ENCODE data around the gene FARP2. TPM values are rescaled to one million over a fixed set of nuclear protein-coding genes. Genes with fewer than 3 reads are reported as not detected.
"Not testable (repeated sequence)": the region's sequence is repeated elsewhere in the genome, so short reads cannot be mapped to it uniquely, and the experiment has no call there.

Gene FARP2
- total and polyA plus RNA-seq, 4 donors, result 5.8 to 30.9 (median 14.3) TPM

DNA sequence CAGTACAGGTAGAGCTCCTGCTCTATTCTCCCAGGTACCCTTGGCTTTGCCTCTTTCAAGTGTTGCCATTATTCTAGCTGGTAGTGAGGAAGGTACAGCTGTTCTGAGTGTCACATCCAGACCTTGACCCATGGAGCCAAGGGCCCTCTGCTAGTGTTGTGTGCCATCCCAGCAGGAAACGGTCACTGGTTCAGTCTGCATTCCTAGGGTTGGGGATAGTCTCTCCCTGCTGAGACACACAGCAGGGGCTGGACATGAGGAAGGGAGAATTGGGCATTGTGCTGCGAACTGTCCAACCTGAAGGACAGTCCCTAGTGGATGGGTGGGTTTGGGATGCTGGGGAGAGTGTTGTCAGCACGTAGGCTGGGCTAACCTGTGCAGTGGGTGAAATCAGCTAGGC, 59.1 kb downstream of the FARP2 start:
- 92% methylated on average over 3 of the region's 3 CpGs for WGBS
- Histone ChIP-seq H3K27me3 (ENCODE audit: control insufficient read depth in 4 of 4, insufficient read depth in 4 of 4, low read length in 3 of 4) (no peaks in the 10 kb centered on the region), H3K4me1 (ENCODE audit: control insufficient read depth in 4 of 4, insufficient read depth in 4 of 4, low read length in 3 of 4) (no peaks in the 10 kb centered on the region), H3K9ac (ENCODE audit: low read depth in 1 of 2, low read length in 2 of 2) (no peak overlapping the region), H3K9me3 (ENCODE audit: control insufficient read depth in 4 of 4, low read length in 3 of 4) (no peaks in the 10 kb centered on the region), H3K4me3 (ENCODE audit: low read depth in 1 of 3, low read length in 3 of 3) (no peak overlapping the region), H3K36me3 (ENCODE audit: control insufficient read depth in 4 of 4, insufficient read depth in 3 of 4, low read depth in 1 of 4, low read length in 3 of 4) (peaks cover 13 to 58% (median 47%) of the 10 kb centered on the region in 4 donors), H3K27ac (ENCODE audit: low read depth in 1 of 2, low read length in 2 of 2) (no peak overlapping the region)
- TF ChIP-seq HNF4G (IDR thresholded peaks at IDR 0.05), result no peak
- TF ChIP-seq, protein P1, sequence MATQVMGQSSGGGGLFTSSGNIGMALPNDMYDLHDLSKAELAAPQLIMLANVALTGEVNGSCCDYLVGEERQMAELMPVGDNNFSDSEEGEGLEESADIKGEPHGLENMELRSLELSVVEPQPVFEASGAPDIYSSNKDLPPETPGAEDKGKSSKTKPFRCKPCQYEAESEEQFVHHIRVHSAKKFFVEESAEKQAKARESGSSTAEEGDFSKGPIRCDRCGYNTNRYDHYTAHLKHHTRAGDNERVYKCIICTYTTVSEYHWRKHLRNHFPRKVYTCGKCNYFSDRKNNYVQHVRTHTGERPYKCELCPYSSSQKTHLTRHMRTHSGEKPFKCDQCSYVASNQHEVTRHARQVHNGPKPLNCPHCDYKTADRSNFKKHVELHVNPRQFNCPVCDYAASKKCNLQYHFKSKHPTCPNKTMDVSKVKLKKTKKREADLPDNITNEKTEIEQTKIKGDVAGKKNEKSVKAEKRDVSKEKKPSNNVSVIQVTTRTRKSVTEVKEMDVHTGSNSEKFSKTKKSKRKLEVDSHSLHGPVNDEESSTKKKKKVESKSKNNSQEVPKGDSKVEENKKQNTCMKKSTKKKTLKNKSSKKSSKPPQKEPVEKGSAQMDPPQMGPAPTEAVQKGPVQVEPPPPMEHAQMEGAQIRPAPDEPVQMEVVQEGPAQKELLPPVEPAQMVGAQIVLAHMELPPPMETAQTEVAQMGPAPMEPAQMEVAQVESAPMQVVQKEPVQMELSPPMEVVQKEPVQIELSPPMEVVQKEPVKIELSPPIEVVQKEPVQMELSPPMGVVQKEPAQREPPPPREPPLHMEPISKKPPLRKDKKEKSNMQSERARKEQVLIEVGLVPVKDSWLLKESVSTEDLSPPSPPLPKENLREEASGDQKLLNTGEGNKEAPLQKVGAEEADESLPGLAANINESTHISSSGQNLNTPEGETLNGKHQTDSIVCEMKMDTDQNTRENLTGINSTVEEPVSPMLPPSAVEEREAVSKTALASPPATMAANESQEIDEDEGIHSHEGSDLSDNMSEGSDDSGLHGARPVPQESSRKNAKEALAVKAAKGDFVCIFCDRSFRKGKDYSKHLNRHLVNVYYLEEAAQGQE (IDR thresholded peaks at IDR 0.05), result no peak
- TF ChIP-seq, protein P2, sequence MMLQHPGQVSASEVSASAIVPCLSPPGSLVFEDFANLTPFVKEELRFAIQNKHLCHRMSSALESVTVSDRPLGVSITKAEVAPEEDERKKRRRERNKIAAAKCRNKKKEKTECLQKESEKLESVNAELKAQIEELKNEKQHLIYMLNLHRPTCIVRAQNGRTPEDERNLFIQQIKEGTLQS (IDR thresholded peaks at IDR 0.05), result no peak
- DNase-seq (ENCODE audit: low spot score), result no peak

DNA sequence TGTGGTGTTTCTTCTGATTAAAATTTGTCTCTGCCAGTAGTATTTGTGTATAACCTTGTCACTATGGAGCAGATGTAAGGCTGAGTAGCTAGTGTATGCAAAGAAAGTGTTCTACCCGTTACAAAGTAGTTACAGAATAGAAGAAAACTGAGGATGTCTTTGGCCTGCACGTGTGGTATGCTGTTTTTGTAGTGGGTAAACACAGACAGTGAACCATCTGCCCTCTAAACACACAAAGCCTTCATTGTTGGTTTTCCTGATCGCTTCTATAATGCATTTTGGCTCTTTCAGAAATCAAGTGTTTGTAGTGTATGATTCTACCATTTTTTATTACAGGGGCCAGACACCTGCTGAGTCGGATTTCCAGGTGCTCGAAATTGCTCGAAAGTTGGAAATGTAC, 61.5 kb downstream of the FARP2 start:
- DNase-seq (ENCODE audit: low spot score), result no peak
- 79% methylated on average over 6 of the region's 6 CpGs for WGBS

DNA sequence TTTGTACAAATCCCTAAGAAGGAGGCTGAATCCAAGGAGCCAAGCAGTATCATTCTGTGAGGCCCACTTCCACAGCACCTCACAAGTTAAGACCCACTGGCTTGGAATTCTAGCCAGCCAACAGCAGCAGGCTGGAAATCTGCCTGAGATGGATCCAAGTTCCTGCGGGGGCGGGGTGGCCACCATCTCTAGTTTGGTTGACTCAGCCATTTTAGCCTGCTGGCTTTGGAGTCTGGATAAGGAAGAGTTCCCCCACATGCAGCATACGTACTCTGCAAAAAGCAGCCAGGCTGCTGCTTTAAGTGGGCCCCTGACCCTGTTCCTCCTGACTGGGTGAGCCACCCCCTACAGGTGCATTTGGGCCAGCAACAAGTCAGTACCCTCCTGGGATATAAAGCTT, 65.2 kb downstream of the FARP2 start:
- no peaks in the 10 kb centered on the region for H3K27me3 ChIP-seq (ENCODE audit: control insufficient read depth in 4 of 4, insufficient read depth in 4 of 4, low read length in 3 of 4)
- H3K9ac ChIP-seq (ENCODE audit: low read depth in 1 of 2, low read length in 2 of 2), result no peak overlapping the region
- H3K27ac ChIP-seq (ENCODE audit: low read depth in 1 of 2, low read length in 2 of 2), result no peak overlapping the region
- no peak overlapping the region for H3K4me3 ChIP-seq (ENCODE audit: low read depth in 1 of 3, low read length in 3 of 3)
- 95% methylated on average over 3 of the region's 3 CpGs for WGBS
- DNase-seq (ENCODE audit: low spot score), result no peak
- peaks cover 2 to 19% (median 12%) of the 10 kb centered on the region in 4 donors for H3K36me3 ChIP-seq (ENCODE audit: control insufficient read depth in 4 of 4, insufficient read depth in 3 of 4, low read depth in 1 of 4, low read length in 3 of 4)
- peaks cover 0 to 12% (median 4%) of the 10 kb centered on the region in 4 donors for H3K4me1 ChIP-seq (ENCODE audit: control insufficient read depth in 4 of 4, insufficient read depth in 4 of 4, low read length in 3 of 4)
- H3K9me3 ChIP-seq (ENCODE audit: control insufficient read depth in 4 of 4, low read length in 3 of 4), result no peaks in the 10 kb centered on the region
- TF ChIP-seq JUND (IDR thresholded peaks at IDR 0.05) (no peak), FOXA2 (IDR thresholded peaks at IDR 0.05) (no peak), RXRA (IDR thresholded peaks at IDR 0.05) (no peak), HNF4A (conservative IDR thresholded peaks at IDR 0.05) (no peak), TAF1 (conservative IDR thresholded peaks at IDR 0.05) (no peak)

More for the DNA sequence above, 61.5 kb downstream of the FARP2 start:
- Histone ChIP-seq H3K36me3 (ENCODE audit: control insufficient read depth in 4 of 4, insufficient read depth in 3 of 4, low read depth in 1 of 4, low read length in 3 of 4) (peaks cover 6 to 46% (median 35%) of the 10 kb centered on the region in 4 donors), H3K27ac (ENCODE audit: low read depth in 1 of 2, low read length in 2 of 2) (no peak overlapping the region), H3K9me3 (ENCODE audit: control insufficient read depth in 4 of 4, low read length in 3 of 4) (no peaks in the 10 kb centered on the region), H3K27me3 (ENCODE audit: control insufficient read depth in 4 of 4, insufficient read depth in 4 of 4, low read length in 3 of 4) (no peaks in the 10 kb centered on the region), H3K4me3 (ENCODE audit: low read depth in 1 of 3, low read length in 3 of 3) (no peak overlapping the region), H3K4me1 (ENCODE audit: control insufficient read depth in 4 of 4, insufficient read depth in 4 of 4, low read length in 3 of 4) (peaks cover 0 to 10% (median 3%) of the 10 kb centered on the region in 4 donors), H3K9ac (ENCODE audit: low read depth in 1 of 2, low read length in 2 of 2) (no peak overlapping the region)
- TF ChIP-seq RAD21 (IDR thresholded peaks at IDR 0.05) (no peak), HNF4G (IDR thresholded peaks at IDR 0.05) (no peak), FOXA2 (IDR thresholded peaks at IDR 0.05) (no peak), YY1 (IDR thresholded peaks at IDR 0.05) (no peak), HNF4A (conservative IDR thresholded peaks at IDR 0.05) (no peak), JUND (IDR thresholded peaks at IDR 0.05) (no peak), RXRA (IDR thresholded peaks at IDR 0.05) (no peak)
- TF ChIP-seq, protein P2 (IDR thresholded peaks at IDR 0.05), result no peak

DNA sequence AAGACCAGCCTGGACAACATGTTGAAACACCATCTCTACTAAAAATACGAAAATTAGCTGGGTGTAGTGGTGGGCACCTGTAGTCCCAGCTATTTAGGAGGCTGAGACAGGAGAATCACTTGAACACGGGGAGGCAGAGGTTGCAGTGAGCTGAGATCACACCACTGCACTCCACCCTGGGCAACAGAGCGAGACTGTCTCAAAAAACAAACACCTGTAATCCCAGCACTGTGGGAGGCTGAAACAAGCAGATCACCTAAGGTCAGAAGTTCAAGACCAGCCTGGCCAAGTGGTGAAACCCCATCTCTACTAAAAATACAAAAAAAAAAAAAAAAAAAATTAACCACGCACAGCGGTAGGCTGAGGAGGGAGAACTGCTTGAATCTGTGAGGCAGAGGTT, 65.9 kb downstream of the FARP2 start:
- DNase-seq (ENCODE audit: low spot score); H3K27ac ChIP-seq (ENCODE audit: low read depth in 1 of 2, low read length in 2 of 2); H3K9me3 ChIP-seq (ENCODE audit: control insufficient read depth in 4 of 4, low read length in 3 of 4); H3K9ac ChIP-seq (ENCODE audit: low read depth in 1 of 2, low read length in 2 of 2); H3K27me3 ChIP-seq (ENCODE audit: control insufficient read depth in 4 of 4, insufficient read depth in 4 of 4, low read length in 3 of 4); H3K4me3 ChIP-seq (ENCODE audit: low read depth in 1 of 3, low read length in 3 of 3): not testable (repeated sequence)
- peaks cover 0 to 12% (median 4%) of the 10 kb centered on the region in 4 donors for H3K4me1 ChIP-seq (ENCODE audit: control insufficient read depth in 4 of 4, insufficient read depth in 4 of 4, low read length in 3 of 4)
- WGBS, result 48% methylated on average over 5 of the region's 5 CpGs
- peaks cover 2 to 19% (median 13%) of the 10 kb centered on the region in 4 donors for H3K36me3 ChIP-seq (ENCODE audit: control insufficient read depth in 4 of 4, insufficient read depth in 3 of 4, low read depth in 1 of 4, low read length in 3 of 4)

Data from liver (tissue), 9 donors.